Smooth muscle cell (in vitro differentiated cells): Measurements from ENCODE around the gene PHACTR3. TPM values are rescaled to one million over a fixed set of nuclear protein-coding genes. Genes with fewer than 3 reads are reported as not detected.

ENCODE experiments used
- DNase-seq: peaks from one replicate; lab custom pipeline; 2025; ENCODE audit not compliant: unreplicated experiment; lab: John Stamatoyannopoulos, UW
- H2AFZ ChIP-seq: fragments of 200-600 bp; sonication (generic); 2 replicates; pipeline ENCODE4 v1.6.0; 2016; ENCODE audit warnings: antibody characterized with exemption, low read depth, mild to moderate bottlenecking
- H3F3A ChIP-seq: fragments of 200-600 bp; sonication (generic); 2 replicates; pipeline ENCODE4 v1.6.0; 2017; ENCODE audit warnings: antibody characterized with exemption, low read depth
- H3K27ac ChIP-seq: fragments of 200-600 bp; sonication (generic); 2 replicates; pipeline ENCODE4 v1.5.1; 2016; ENCODE audit warnings: low read depth, mild to moderate bottlenecking
- H3K27me3 ChIP-seq: fragments of 200-600 bp; sonication (generic); 2 replicates; pipeline ENCODE4 v1.6.1; 2016; ENCODE audit warnings: low read depth, mild to moderate bottlenecking
- H3K36me3 ChIP-seq: fragments of 200-600 bp; sonication (generic); 2 replicates; pipeline ENCODE4 v1.5.1; 2016; ENCODE audit warnings: low read depth
- H3K4me1 ChIP-seq: fragments of 200-600 bp; sonication (generic); 2 replicates; pipeline ENCODE4 v1.5.1; 2016; ENCODE audit warnings: low read depth
- H3K4me2 ChIP-seq: fragments of 200-600 bp; sonication (generic); 2 replicates; pipeline ENCODE4 v1.6.0; 2016; ENCODE audit warnings: mild to moderate bottlenecking
- H3K4me3 ChIP-seq: fragments of 200-600 bp; sonication (generic); 2 replicates; pipeline ENCODE4 v1.5.1; 2016; ENCODE audit warnings: mild to moderate bottlenecking
- H3K79me2 ChIP-seq: fragments of 200-600 bp; sonication (generic); 2 replicates; pipeline ENCODE4 v1.6.0; 2016; ENCODE audit warnings: low read depth, mild to moderate bottlenecking
- H3K9ac ChIP-seq: fragments of 200-600 bp; sonication (generic); 2 replicates; pipeline ENCODE4 v1.6.0; 2016; ENCODE audit warnings: low read depth
- H3K9me3 ChIP-seq: fragments of 200-600 bp; sonication (generic); replicated peaks from 2 replicates; pipeline ENCODE4 v1.5.1; 2016; ENCODE audit warnings: low read depth
- H4K20me1 ChIP-seq: fragments of 200-600 bp; sonication (generic); 2 replicates; pipeline ENCODE4 v1.6.0; 2016; ENCODE audit warnings: low read depth
- CTCF ChIP-seq: fragments of 200-600 bp; sonication (generic); IDR thresholded peaks from 2 replicates; pipeline ENCODE4 v1.5.1; 2017; ENCODE audit warnings: borderline replicate concordance, mild to moderate bottlenecking, antibody characterized with exemption; ENCODE audit not compliant: insufficient read depth, poor library complexity, severe bottlenecking
- WGBS: methylation state at CpG from one replicate; pipeline ENCODE4 v1.1.7; 2016; ENCODE audit warnings: low lambda C conversion rate; 5-methylcytosine and 5-hydroxymethylcytosine counted together
- polyA plus RNA-seq: library from polyadenylated mRNA; unstranded; fragments of >200 nt; fragmentation: Nextera tagmentation; extraction: Ambion mirVana; gene quantifications from 2 replicates; pipeline ENCODE4 v1.2.1, GENCODE V29; 2016
- total RNA-seq: library from RNA; depleted of rRNA; stranded (reverse); fragments of >200 nt; gene quantifications from 2 replicates; pipeline ENCODE4 v1.2.3, GENCODE V29; 2014

Gene PHACTR3
- total and polyA plus RNA-seq, 2 experiments from 2014 or later: 0.76 to 2.6 TPM

DNA sequence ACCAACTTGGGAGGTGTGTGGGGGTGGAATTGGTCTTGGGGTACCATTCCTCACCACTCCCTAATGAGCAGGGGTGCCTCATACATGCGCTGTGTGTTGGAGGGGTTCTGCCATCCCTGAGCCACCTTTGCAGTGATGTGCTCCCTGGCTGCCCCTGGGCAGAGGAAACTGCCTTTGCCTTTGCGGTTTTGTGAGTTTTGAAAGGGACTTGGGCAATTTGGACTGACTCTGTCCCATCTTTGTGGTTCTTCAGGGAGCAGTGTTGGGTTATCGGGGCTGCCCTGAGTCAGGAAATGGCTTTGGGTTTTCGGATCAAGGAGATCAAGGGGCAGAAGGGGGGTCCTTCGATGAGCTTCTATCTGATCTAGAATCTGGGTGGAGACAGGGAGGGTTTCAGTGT lies 3.9 kb upstream of the PHACTR3 start:
- no peak overlapping the region for H3K9ac ChIP-seq
- no peaks in the 10 kb centered on the region for H4K20me1 ChIP-seq
- H3K9me3 ChIP-seq: no peaks in the 10 kb centered on the region
- no peak overlapping the region for H3K4me3 ChIP-seq
- peaks cover 84% of the 10 kb centered on the region for H3K27me3 ChIP-seq
- WGBS: 75% methylated on average over 5 of the region's 5 CpGs
- H2AFZ ChIP-seq: no peak overlapping the region
- H3K36me3 ChIP-seq: no peaks in the 10 kb centered on the region
- no peaks in the 10 kb centered on the region for H3F3A ChIP-seq
- no peak overlapping the region for H3K4me2 ChIP-seq
- H3K4me1 ChIP-seq: no peaks in the 10 kb centered on the region
- H3K79me2 ChIP-seq: no peaks in the 10 kb centered on the region
- DNase-seq: no peak
- no peak overlapping the region for H3K27ac ChIP-seq
- no peak for TF ChIP-seq CTCF

GRCh38 chr20:59602546-59603080 lies 1.7 kb upstream of the PHACTR3 start:
- H3K4me1 ChIP-seq: no peaks in the 10 kb centered on the region
- H3K4me3 ChIP-seq: no peak overlapping the region
- H3K9me3 ChIP-seq: no peaks in the 10 kb centered on the region
- no peak for DNase-seq
- WGBS: 66% methylated on average over 3 of the region's 3 CpGs
- H3K27ac ChIP-seq: no peak overlapping the region
- H3K9ac ChIP-seq: no peak overlapping the region
- no peaks in the 10 kb centered on the region for H3K36me3 ChIP-seq
- no peaks in the 10 kb centered on the region for H4K20me1 ChIP-seq
- H3F3A ChIP-seq: no peaks in the 10 kb centered on the region
- H3K27me3 ChIP-seq: peaks cover 87% of the 10 kb centered on the region
- H3K4me2 ChIP-seq: no peak overlapping the region
- H2AFZ ChIP-seq: no peak overlapping the region
- TF ChIP-seq CTCF: no peak
- no peaks in the 10 kb centered on the region for H3K79me2 ChIP-seq

- 75% methylated on average over 9 of the region's 9 CpGs for WGBS
These were observed 1.2 kb upstream of the PHACTR3 start for GRCh38 chr20:59603176-59603575.

More at GRCh38 chr20:59603176-59603575, 1.2 kb upstream of the PHACTR3 start:
- H3K4me3 ChIP-seq: no peak overlapping the region
- no peaks in the 10 kb centered on the region for H3F3A ChIP-seq
- no peak for DNase-seq
- no peak overlapping the region for H2AFZ ChIP-seq
- H3K27ac ChIP-seq: no peak overlapping the region
- H3K79me2 ChIP-seq: no peaks in the 10 kb centered on the region
- peaks cover 88% of the 10 kb centered on the region for H3K27me3 ChIP-seq
- H3K4me1 ChIP-seq: no peaks in the 10 kb centered on the region
- no peaks in the 10 kb centered on the region for H4K20me1 ChIP-seq
- no peaks in the 10 kb centered on the region for H3K9me3 ChIP-seq
- no peak overlapping the region for H3K9ac ChIP-seq
- H3K4me2 ChIP-seq: no peak overlapping the region
- no peaks in the 10 kb centered on the region for H3K36me3 ChIP-seq
- no peak for TF ChIP-seq CTCF
